ENCODE measurements around the gene GRAMD1A. TPM values are rescaled to one million over a fixed set of nuclear protein-coding genes. Genes with fewer than 3 reads are reported as not detected.

Gene GRAMD1A
- total and polyA plus RNA-seq, 2 of the 8 experiments (the other 6 are each of a cell fraction or from before 2014, with no cell fraction given) = 113 to 154 TPM

GRCh38 chr19:35059799-35060091 is 59.6 kb downstream of the GRAMD1A start:
- no peak overlapping the region for H2BK15ac ChIP-seq (ENCODE audit: low read length)
- no peak overlapping the region for H2AFZ ChIP-seq (ENCODE audit: low read length)
- H2AK5ac ChIP-seq (ENCODE audit: low read depth, low read length) = no peak overlapping the region
- no peaks in the 10 kb centered on the region for H3K36me3 ChIP-seq (ENCODE audit: control insufficient read depth in 2 of 4, insufficient read depth in 4 of 4, low read length in 3 of 4)
- H3K4me1 ChIP-seq (replicated peaks in 1 of 4; ENCODE audit: control insufficient read depth in 3 of 4, insufficient read depth in 4 of 4, low read length in 3 of 4) = peaks cover 0 to 11% (median 2%) of the 10 kb centered on the region in 4 experiments; a peak in 5 of 7 replicates
- H3K18ac ChIP-seq (ENCODE audit: extremely low read depth, low read length) = no peak overlapping the region
- H3K23ac ChIP-seq (ENCODE audit: insufficient read length) = no peak overlapping the region
- H2BK12ac ChIP-seq (ENCODE audit: low read depth, low read length) = no peak overlapping the region
- H3K79me2 ChIP-seq (ENCODE audit: control insufficient read depth in 1 of 2, insufficient read depth in 2 of 2, low read length in 2 of 2) = no peaks in the 10 kb centered on the region
- 96% methylated on average over 9 of the region's 15 CpGs; no CpG with 5 or more reads in 1 of the 2 experiments for WGBS, 2 experiments (ENCODE audit: extremely low coverage in 1 of 2, insufficient coverage in 1 of 2, insufficient read length in 1 of 2, insufficient replicate concordance in 2 of 2, low coverage in 1 of 2, low lambda C conversion rate in 2 of 2, missing lambda C conversion rate in 1 of 2)
- no peak overlapping the region for H4K8ac ChIP-seq (ENCODE audit: extremely low read depth, insufficient read depth, low read length)
- H2BK20ac ChIP-seq (ENCODE audit: low read length) = no peak overlapping the region
- no peak overlapping the region for H3K56ac ChIP-seq (replicated peaks; ENCODE audit: insufficient read length, low read depth, low read length)
- no peak overlapping the region for H2BK120ac ChIP-seq (replicated peaks; ENCODE audit: low read depth, low read length)
- no peak overlapping the region for H4K91ac ChIP-seq (replicated peaks; ENCODE audit: insufficient read length, low read length)
- H4K5ac ChIP-seq (ENCODE audit: insufficient read length, low read depth, low read length) = no peak overlapping the region
- no peak overlapping the region for H3K14ac ChIP-seq (ENCODE audit: insufficient read length)
- H3K79me1 ChIP-seq (ENCODE audit: low read depth, low read length) = no peaks in the 10 kb centered on the region
- DNase-seq (ENCODE audit: low read depth in 1 of 2, low spot score in 2 of 2) = no peak
- no peak overlapping the region for H3K4ac ChIP-seq (replicated peaks; ENCODE audit: insufficient read length, low read depth, low read length)
- ChIA-PET CTCF (ENCODE audit: partially characterized antibody) (interaction anchor here (3.2 to 13.0 kb wide), 4 partner anchors 15 to 82 kb away, joined by 10 to 105 read pairs (median 48); partner anchors contain the start of gene LGI4), POLR2A (ENCODE audit: partially characterized antibody) (interaction anchor here (0.9 to 2.3 kb wide), 3 partner anchors 8 to 81 kb away, joined by 4 to 11 read pairs (median 5); no protein-coding TSS in a partner anchor)
- no peak for FAIRE-seq
- H3K4me3 ChIP-seq (ENCODE audit: extremely low read depth in 1 of 4, insufficient read depth in 2 of 4, low read depth in 3 of 4, low read length in 4 of 4) = no peak overlapping the region
- H3K4me2 ChIP-seq (ENCODE audit: insufficient read depth in 1 of 2, low read depth in 2 of 2, low read length in 2 of 2) = no peak overlapping the region
- H3K23me2 ChIP-seq (ENCODE audit: low read depth, low read length) = no peaks in the 10 kb centered on the region
- H2BK5ac ChIP-seq (ENCODE audit: low read depth, low read length) = no peak overlapping the region
- H3K9me3 ChIP-seq (ENCODE audit: insufficient read depth in 2 of 2, low read depth in 1 of 2, low read length in 1 of 2) = no peaks in the 10 kb centered on the region
- no peak overlapping the region for H3K27ac ChIP-seq (ENCODE audit: low read depth, low read length)
- H4K20me1 ChIP-seq (replicated peaks in 1 of 2; ENCODE audit: control insufficient read depth in 1 of 2, insufficient read depth in 2 of 2, low read length in 2 of 2) = peaks cover 0 to 1% of the 10 kb centered on the region in 2 experiments
- peaks cover 0 to 2% (median 0%) of the 10 kb centered on the region in 4 experiments; a peak in 1 of 7 replicates for H3K27me3 ChIP-seq (replicated peaks in 1 of 4; ENCODE audit: control insufficient read depth in 3 of 4, extremely low read depth in 1 of 4, insufficient read depth in 3 of 4, low read length in 3 of 4)
- H3K9ac ChIP-seq (replicated peaks in 1 of 4; ENCODE audit: extremely low read depth in 1 of 4, low read depth in 3 of 4, low read length in 3 of 4) = no peak overlapping the region
- TF ChIP-seq CTBP2 (IDR thresholded peaks at IDR 0.05; ENCODE audit: borderline replicate concordance, insufficient read depth, insufficient read length, low read length) = no peak
- no peak for TF ChIP-seq EZH2 (IDR thresholded peaks at IDR 0.05; ENCODE audit: low read depth, low read length, severe bottlenecking)
- no peak for TF ChIP-seq RFX5 (IDR thresholded peaks at IDR 0.05; ENCODE audit: borderline replicate concordance, low read depth, low read length)
- no peak for TF ChIP-seq JUN (IDR thresholded peaks at IDR 0.05; ENCODE audit: low read depth, low read length)
- TF ChIP-seq POLR2AphosphoS5 (IDR thresholded peaks at IDR 0.05; ENCODE audit: low read depth, low read length) = no peak
- no peak for TF ChIP-seq CHD2 (IDR thresholded peaks at IDR 0.05; ENCODE audit: low read length)
- no peak for TF ChIP-seq BACH1 (IDR thresholded peaks at IDR 0.05; ENCODE audit: low read length)
- TF ChIP-seq SIX5 (IDR thresholded peaks at IDR 0.05; ENCODE audit: low read depth, low read length) = no peak
- TF ChIP-seq CHD1 (IDR thresholded peaks at IDR 0.05; ENCODE audit: low read depth, low read length) = no peak
- TF ChIP-seq SUZ12 (IDR thresholded peaks at IDR 0.05; ENCODE audit: low read length) = no peak
- no peak for TF ChIP-seq E2F6 (IDR thresholded peaks at IDR 0.05)
- TF ChIP-seq SIRT6 (IDR thresholded peaks at IDR 0.05; ENCODE audit: low read length) = no peak
- TF ChIP-seq PHF8 (conservative IDR thresholded peaks at IDR 0.05; ENCODE audit: low read depth, low read length) = no peak
- TF ChIP-seq YY1 (IDR thresholded peaks at IDR 0.05; ENCODE audit: low read depth, low read length) = no peak
- TF ChIP-seq NRF1 (IDR thresholded peaks at IDR 0.05; ENCODE audit: low read depth, low read length) = no peak
- no peak for TF ChIP-seq SP1 (IDR thresholded peaks at IDR 0.05; ENCODE audit: low read depth, low read length)

Data from H1 (cell line).